ENCODE measurements around the gene WDR27.

GRCh38 chr6:169745405-169745804 is 43.6 kb upstream of the WDR27 start:
- TF ChIP-seq CTCF (IDR thresholded peaks at IDR 0.05 in 4 of 5, conservative IDR thresholded peaks at IDR 0.05 in 1 of 5) (no peak), POLR2A (IDR thresholded peaks at IDR 0.05) (no peak)

All from gastrocnemius medialis (tissue), 4 donors.